Effector CD8-positive, alpha-beta T cell (primary cell): ENCODE measurements around the gene WNT11.

Source experiments
- DNase-seq: peaks from one replicate; lab custom pipeline; 2025; lab: John Stamatoyannopoulos, UW

Gene WNT11

GRCh38 chr11:76237914-76238313, 31.6 kb upstream of the WNT11 start:
- no peak for DNase-seq

DNA sequence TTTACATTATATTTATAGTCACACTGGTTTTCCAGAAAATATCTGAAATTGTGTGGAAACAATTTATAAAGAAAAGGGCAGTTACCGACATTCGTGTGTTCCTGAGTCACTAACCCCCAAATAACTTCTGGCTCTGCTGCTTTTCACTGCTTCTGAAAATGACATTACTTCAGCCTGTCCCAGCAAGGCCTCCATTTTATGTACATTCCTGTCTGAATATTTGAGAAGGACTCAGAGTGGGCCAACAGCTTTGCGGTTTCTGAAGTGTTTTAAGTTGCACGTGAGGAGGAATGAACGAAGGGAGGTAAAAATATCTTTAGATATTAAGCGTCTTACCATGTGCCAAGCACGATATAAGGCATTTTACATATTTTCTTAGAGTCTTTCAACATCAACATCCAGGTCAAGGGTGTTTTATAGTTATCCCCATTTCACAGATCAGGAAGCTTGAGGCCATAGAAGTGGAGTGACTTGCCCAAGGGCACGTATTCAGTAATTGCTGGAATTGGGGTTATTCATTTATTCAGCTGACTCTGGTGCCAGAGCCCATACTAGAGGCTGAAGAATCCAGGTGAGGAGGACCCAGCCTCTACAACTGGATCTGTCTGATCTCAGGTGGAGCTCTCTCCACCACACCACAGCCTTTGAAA, 30.8 kb upstream of the WNT11 start:
- no peak for DNase-seq

DNA sequence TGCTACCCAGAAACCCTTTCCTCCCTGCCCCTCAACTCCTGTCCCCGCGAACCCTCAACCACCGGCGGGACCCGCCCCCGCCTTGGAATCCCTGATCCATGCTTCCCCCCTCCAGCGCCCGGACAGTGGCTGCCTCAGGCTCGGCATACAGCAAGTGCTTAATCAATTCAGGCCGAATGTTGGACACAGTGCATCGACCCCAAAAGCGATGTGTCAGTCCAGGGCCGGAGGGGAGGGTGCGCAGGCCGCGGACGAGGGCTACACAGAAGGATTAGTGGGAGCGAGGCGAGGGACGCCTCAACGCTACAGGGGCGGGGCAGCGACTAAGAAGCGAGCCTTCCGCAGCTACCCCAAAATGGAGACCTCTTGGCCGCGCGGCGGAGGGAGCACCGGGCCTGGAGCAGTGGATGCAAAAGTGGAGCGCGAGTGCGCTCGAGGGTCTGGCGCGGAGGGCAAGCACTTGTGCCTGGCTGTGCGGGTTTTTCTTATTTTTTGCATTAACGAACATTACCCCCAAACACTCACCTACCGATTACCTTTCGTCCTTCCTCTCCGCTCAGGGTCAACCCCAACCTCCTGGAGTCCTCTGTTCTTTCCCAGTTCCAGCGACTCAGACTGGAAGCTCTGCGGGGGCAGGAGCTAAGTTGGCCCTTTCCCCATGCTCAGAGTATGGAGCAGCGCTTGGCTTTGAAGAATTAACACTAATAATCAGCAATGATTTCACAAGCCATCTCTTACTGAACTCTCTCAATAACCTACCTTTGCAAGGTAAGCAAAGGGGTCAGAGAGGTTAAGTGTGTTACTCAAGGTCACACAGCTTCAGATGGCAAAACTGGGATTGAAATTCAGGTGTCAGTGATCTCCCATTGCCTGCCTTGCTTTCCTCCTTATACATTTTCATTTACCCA, 30.0 kb upstream of the WNT11 start:
- peak; percentile 44 for DNase-seq

DNA sequence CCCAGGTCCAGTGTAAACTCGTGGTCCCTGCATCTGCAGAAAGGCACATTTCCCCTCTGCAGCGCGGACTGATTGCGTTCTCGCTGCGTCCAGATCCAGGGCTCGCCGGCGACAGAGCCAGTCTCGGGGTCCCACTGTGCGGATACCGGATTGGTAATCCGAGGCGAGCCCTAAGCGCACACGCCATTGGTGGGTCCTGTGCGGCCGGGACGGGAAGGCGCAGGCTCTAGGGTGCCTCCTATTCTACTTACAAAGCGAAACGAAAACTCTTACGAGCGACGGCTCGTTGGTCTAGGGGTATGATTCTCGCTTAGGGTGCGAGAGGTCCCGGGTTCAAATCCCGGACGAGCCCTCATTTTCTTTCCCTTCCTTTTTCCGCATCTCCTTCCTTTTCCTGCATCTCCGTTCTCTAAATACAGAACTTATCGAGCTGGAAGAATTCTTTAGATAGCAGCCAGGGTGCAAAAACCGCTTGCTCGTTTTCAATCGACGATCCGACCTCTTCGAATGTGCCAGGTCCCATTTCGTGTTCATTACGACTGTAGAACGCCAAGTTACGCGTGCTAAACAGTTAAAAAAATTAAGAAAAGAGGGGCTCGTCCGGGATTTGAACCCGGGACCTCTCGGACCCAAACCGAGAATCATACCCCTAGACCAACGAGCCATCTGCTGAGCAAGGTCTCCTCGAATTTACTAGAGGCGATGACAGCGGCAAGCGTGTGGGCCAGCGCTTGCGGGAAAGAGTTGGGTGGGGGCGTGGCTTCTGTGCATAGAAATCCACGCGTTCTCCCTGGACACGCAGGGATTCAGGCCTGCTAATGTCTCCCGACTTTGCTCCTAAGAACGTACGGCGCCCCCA, 29.2 kb upstream of the WNT11 start:
- peak; percentile 86 for DNase-seq

GRCh38 chr11:76234416-76235232, 28.3 kb upstream of the WNT11 start:
- no peak for DNase-seq

- DNase-seq = no peak
Measured at GRCh38 chr11:76234021-76234415, 27.7 kb upstream of the WNT11 start.

DNA sequence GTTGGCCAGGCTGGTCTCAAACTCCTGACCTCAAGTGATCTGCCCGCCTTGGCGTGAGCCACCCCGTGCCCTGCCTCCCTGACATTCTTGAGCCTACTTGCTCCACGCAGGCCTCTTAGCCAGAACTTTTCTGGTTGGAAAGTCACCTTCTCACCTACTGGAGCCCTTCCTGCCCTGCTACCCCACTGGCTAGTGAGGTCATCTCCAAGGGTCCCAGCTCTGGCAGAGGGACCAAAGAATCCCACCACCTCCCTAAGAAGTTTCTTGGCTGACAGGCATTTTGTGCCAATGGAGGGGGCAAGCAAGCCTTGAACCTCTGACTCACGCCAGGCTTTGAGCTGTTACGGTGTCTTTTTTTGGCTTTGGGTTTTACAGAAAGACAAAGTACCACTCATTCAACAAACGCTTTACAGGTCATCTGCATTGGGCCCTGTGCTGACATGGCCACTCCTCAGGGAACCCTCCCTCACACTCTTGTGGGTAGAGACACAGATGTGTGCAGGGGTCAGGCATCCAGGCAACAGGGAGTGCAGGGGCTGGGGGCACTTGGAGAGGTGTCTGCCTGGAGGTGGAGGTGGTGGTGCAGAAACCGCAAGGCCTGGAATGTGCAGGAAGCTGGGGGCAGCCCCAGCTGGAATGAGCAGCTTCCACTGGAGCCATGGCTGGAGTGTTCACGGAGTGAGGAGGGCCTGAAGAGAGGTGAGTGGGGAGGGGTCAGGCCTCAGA, 27.1 kb upstream of the WNT11 start:
- DNase-seq = no peak

GRCh38 chr11:76232026-76232665, 25.8 kb upstream of the WNT11 start:
- no peak for DNase-seq

- no peak for DNase-seq
Measured at GRCh38 chr11:76231121-76231738, 24.9 kb upstream of the WNT11 start.

- no peak for DNase-seq
Measured at GRCh38 chr11:76230392-76230791, 24.1 kb upstream of the WNT11 start.

DNA sequence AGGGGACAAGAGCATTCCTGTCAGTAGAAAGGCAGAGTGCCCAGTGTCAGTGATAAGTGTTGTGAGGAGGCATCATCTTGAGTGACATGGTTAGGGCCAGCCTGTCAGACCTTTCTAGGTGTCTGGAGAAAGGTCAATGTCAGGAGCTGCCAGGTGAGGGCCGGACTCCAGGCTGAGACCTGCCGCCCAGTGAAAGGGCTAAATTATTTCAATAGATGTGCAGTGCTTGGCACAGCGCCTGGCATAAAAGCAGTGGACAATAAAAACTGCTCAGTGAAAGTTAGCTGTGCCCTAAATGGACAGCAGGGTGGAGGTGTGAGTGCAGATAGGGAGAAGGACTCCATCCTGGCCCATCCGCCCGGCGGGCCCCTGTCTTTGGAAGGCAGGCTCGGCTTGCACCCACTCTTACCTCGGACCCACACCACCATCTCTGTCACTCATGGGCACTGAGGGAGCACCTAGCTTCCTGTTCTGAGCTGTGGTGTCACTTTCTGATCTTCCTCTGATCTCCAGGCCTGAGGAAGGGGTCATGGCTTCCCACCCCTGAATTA, 23.5 kb upstream of the WNT11 start:
- no peak for DNase-seq

DNA sequence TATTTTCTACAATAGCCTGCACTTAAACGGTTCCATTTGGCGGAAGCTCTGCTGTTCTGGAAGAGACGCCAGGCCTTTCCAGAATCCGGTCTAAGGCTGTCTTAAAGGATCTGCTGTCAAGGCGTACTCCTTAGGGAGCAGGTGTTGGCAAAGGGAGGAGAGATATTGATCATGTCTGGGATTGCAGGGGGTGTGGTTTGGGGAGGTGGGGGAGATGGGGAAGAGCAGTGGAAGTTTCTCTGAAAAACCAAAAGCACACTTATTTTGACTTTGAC, 22.5 kb upstream of the WNT11 start:
- DNase-seq = no peak

GRCh38 chr11:76228071-76228874, 22.0 kb upstream of the WNT11 start:
- DNase-seq = no peak

DNA sequence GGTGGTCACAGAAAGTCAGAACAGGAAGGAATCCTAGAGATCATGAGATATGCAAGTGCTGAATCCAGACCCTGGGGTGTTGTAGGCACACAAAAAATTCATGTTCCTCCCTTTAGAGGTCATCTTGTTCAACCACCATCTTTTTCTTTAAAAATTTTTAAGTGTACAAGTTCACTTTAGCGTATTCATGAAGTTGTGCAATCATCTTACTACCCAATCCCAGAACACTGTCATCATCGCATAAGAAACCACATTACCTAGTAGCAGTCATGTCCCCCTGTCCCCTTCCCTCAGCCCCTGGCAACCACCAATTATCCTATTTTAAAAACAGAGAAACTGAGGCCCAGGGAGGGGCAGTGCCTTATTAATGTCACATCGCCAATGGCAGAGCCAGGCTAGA, 20.3 kb upstream of the WNT11 start:
- DNase-seq = no peak

DNA sequence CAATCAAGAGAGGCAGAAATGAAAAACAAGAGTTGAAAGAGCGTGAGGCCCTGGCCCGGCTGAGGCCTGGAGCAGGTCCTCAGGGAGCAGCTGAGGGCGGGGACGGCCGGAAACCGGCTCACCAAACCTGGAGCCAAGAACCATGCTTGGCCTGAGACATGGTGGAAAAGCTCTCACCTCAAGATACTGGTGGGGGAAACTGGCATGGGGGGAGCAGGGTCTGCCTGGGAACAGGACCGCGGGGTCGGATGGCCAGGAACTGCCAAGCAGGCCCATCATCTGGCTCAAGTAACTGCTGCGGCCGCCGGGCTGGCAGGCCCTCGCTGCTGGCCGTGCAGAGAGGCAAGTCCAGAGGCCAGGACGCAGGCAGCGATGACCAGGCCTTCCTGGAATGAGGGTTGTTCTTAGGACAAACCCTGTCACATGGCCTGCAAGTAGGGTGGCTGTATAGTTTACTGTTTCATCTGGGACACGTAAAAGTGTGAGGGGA, 18.9 kb upstream of the WNT11 start:
- DNase-seq = no peak

DNA sequence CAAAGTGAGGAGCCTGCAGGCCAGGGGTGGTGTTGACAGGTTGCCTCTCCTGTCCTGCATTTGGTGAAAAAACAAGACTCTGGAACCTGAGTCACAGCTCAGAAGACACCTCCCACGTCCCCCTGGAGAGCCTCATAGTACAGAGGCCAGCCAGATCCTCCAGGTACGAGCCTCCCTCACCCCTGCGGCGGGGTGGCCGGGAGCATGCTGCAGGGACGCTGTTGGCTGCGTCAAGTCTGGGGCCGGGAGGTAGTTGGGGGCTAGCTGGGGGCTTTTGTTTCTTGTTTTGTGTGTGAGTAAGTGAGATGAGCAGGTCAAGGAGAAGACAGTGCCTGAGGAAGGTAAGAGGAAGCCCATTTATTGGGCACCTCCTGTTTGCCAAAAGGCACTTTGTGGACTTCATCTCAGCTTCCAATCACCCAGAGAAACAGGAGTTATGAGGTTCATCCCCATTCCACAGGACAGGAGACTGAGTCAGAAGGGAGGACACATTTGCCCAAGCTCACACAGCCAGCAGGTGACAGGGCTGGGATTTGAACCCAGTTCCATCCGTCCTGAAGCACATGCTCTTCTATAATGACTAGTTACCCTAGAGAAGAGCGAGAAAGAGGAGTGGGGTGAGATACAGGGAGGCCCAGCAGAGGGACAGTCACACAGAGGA, 18.3 kb upstream of the WNT11 start:
- no peak for DNase-seq

DNA sequence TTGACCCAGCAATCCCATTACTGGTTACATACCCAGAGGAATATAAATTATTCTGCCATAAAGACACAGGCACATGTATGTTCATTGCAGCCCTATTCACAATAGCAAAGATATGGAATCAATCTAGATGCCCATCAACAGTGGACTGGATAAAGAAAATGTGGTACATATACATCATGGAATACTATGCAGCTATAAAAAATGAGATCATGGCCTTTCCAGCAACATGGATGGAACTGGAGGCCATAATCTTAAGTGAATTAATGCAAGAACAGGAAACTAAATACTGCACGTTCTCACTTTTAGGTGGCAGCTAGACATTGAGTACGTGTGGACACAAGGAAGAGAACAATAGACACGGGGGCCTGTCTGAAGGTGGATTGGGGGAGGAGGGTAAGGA, 15.1 kb upstream of the WNT11 start:
- no peak for DNase-seq

- DNase-seq = no peak
Measured at GRCh38 chr11:76219243-76219642, 12.9 kb upstream of the WNT11 start.
